Stimulated activated CD8-positive, alpha-beta memory T cell treated with anti-CD3 and anti-CD28 coated beads, Interleukin-4, amount 100 ng/mL, for 1 hour (primary cell): ENCODE results near the gene DGKH.
"Not testable (repeated sequence)": the region's sequence is repeated elsewhere in the genome, so short reads cannot be mapped to it uniquely, and the experiment has no call there.

Experiments used
- DNase-seq, 2 donors: peaks; one replicate each; pipeline ENCODE4 v3.0.0-alpha.2; 2020; ENCODE audit warnings: low read depth in 2 of 2, low spot score in 1 of 2

Gene DGKH

DNA sequence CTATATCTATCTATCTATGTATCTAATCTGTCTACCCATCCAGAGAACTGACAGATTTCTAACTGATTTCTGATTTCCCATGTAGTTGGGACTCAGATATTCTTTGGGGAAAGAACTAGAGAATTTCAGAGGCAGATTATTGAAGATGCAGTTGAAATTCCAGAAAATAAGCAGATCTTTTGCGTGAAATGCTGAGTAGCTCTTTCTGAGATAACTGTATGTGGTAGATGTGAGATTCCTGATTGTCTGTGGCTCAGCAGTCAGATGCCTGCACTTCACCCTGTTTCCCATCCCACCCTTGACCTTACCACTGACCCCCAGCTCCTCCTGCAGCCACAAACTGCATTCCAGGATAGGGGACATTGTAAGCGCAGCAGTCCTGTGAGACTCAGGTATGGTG is 61.5 kb downstream of the DGKH start:
- no peak for DNase-seq

DNA sequence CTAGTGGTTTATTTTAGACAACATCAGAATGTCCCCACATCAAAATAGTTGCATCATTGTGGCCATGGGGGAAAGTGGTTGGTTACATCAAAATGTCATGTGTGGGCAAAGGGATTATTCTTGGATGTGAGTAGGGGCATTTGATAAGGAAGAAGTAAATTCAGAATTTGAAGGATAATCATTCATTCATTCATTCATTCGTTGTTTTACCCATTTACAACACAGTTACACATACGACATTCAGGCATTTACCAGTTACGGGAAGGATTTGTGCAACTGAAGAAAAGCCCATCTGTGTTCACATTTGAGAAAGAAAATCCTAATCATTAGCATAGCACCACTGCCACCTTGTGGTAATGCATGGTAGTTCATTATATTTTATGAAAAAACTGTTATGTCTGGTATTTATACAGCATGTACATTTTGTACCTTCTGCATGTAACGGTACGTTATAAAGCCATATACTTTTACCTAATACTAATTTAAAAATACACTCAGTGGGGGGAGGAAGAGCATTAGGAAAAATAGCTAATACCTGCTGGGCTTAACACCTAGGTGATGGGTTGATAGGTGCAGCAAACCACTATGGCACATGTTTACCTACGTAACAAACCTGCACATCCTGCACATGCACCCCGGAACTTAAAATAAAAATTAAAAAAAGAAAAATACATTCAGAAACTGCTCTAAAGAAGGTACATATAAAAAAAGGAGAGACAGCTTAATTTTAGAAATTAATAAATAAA is 62.1 kb downstream of the DGKH start:
- no peak for DNase-seq

DNA sequence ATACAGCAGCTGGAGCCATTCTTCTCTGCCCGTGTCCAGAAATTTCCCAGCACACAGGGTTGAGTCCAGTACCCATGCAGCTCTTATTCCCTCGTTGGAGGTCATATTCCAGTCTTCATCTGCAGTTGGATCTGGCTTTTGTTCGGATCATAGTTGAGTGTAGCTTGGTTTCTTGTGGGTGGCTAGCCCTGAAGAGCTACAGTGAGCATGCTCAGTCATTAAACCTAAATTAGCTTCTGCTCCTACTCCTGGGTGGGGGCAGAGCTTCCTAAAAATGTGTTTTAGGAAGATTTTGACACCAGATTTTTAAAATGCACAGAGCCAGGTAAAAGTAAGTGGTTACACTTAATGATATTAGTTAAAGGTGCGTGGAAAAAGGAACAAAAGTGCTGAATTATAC is 64.4 kb downstream of the DGKH start:
- no peak for DNase-seq

DNA sequence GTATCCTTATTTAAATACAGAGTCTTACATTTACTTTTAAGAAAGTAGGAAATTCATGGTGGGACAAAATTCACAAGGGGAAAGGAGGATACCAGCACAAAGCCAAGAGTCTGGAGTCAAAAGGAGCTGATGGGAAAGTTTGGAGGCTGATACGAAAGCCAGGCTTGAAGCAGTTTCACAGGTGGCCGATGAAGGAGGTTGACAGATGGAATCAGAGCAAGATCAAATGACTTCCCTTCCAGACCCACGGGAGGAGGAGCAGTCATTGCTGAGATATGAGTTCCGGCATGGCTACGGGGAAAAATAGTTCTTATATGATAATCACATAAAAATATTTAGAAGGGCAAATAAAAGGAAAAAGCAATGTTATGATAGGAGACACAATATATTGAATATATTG is 65.0 kb downstream of the DGKH start:
- no peak for DNase-seq

DNA sequence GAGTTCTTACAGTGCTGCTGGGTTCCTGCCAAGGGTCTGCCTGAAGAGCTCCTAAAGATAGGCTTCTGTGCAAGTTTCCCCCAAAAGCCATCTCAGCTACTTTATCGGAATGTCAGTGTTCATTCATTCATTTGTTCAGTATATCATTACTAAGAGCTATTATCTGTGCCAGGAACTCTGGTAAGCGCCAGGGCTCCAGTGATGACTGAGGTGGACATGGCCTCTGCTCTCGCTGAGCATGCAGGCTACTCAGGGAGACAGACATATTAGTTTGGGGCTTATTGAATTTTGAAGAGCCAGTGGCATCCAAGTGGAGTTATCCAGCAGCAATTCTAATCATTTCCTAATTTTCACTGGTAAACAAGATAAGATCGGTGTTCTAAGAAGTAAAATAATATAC is 65.8 kb downstream of the DGKH start:
- DNase-seq, result no peak

DNA sequence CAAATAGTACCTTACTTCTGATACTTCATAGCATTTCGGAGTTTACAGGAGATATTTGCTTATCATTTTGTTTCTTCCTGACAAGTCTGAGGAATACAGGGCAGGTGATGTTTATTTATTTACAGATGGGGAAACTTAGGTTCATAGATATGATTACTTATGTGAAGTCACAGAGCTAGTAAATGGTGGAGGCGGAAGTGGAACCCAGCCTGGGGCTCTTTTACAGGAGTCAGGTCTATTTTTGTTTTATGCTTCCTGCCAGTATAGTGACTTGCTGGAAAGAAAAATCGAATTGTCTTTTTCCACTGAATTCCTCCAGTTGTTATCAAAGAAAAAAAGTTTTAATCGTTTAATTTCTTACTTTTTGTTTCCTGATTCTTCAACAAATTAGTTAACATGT is 66.5 kb downstream of the DGKH start:
- no peak for DNase-seq

DNA sequence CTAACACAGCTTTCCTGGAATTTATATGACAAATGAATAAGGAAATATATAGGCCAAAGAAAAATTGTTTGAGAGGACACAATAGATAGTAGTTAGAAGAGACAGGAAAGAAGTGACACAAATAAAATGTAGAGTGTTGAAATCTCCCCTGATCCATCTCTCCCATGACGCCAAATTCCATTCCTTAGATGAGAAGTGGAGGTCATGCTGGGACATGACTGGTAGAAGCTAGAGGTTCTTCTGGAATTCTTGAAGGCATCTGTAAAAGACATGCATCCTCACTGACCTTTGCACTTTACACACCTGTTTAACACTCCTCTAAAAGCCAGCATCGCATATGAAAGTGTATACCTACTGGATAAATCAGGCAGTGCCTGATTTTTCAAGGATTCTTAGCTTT is 67.8 kb downstream of the DGKH start:
- no peak for DNase-seq

DNA sequence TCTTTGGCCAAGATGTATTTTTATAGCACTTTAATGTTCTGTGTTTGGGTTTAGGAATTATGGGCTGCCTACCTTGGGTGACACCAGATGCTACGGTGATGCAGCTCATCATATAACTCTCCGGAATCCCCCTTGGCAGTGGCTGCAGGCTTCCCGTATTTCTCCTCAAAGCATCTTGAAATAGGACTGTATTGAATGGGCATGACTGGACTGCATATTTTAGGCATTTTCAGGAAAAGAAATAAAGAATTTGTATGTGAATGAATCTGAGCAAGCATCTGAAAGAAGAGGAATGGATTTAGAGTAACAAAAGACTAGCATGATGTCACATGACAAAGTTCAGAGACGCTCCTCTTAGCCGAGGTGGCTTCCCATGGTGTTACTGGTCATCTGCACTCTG is 70.6 kb downstream of the DGKH start:
- no peak for DNase-seq

DNA sequence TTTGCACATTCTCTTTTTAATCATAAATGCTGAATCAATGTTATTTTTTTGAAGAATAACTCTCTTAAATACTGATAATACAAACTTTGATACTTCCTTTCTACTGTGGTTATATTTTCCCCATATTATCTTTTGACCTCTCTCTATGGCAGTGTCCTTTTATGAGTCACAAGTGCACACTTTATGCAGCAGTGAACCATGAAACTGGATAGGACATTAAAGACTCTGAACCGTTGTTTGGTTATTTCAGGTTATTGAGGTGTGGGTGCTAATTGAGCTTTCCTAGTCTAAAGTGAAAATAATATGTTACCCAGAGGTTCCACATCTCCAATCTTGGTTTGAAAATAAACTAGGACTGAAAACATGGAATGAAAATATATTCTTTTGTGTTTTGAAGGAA is 71.4 kb downstream of the DGKH start:
- no peak for DNase-seq

DNA sequence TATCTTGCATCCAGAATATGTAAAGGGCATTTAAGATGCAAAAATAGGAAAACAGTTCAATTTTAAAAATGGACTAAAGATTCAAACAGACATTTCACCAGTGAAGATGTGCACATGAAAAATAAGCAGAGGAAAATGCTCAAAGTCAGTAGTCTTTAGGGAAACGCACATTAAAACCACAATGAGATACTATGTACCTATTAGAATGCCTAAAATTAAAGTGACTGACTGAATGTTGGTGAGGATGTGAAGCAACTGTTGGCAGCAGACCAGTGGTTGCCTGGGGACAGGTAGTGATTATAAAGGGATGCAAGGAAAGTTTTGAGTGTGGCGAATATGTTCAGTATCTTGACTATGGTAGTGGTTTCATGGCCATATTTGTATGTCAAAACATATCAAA is 75.2 kb downstream of the DGKH start:
- DNase-seq, result no peak

DNA sequence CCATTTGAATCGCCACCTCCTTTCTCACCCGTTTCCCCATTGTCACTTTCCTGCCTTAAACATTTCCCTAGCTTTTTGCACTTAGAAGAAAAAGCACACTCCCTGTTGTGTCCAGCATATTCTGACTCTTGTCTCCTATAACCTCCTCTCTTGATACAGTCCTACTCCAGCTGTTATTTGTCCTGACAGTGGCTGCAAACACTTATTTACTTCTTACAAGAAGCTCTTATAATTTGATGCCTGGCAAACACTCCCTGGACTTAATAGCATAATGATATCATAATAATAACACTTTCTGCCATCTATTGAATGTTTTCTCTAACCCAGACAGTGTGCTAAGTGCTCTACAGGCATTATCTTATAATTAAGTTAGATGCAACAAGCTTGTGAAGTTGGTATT is 76.6 kb downstream of the DGKH start:
- no peak for DNase-seq

DNA sequence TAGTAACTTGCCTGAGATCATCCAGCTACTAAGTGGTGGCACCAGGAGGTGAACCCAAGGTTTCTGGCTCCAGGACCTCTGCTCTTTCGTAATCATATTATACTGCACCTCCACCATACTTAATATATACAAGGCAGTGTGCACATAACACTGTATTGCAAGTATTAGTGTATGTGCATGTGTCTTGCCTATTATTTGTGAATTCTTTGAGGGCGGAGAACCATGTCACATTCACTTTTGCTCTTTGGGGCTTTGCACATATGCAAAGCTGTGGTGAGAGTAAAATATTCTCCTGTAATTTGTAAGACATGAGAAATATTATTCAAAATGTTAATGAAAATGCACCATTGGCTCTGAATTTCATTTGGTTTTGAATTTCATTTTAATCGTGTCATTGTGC is 78.6 kb downstream of the DGKH start:
- no peak for DNase-seq

DNA sequence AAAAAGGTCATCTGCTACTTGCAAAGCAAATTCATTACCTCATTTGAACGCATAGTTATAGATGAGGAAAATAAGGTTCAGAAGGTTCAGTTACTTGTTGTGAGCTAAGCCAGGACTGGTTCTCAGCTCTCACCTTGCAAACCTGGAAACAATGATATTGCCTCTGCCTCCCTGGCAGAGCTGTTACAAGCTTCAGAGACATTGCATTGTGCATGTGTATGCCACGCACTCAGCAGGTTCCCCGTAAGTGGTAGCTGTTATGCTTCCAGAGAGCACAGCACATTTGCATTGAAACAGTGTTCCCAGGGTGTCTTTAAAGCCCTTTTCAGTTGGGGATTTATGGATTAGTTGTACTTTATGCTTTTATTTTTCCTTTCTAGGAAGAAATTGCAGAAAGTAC is 80.6 kb downstream of the DGKH start:
- no peak for DNase-seq

DNA sequence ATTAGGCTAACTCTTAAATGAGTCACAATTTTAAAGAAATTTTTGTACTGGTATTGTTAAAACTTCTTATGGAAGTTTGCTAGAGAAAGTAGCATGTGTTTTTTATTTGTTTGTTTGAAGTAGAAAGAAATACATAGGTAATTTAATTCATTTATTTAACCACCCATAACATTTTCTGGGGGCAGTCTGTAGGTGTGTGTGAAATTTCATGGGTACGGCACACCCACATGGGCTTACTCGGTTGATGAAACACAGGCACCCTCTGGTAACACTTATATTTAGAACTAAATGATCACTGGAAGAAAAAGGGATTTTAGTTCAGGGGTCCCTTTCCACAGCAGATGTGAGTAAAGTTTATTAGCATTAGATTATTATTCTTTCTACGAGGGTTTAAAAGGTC is 88.1 kb downstream of the DGKH start:
- DNase-seq, result no peak

DNA sequence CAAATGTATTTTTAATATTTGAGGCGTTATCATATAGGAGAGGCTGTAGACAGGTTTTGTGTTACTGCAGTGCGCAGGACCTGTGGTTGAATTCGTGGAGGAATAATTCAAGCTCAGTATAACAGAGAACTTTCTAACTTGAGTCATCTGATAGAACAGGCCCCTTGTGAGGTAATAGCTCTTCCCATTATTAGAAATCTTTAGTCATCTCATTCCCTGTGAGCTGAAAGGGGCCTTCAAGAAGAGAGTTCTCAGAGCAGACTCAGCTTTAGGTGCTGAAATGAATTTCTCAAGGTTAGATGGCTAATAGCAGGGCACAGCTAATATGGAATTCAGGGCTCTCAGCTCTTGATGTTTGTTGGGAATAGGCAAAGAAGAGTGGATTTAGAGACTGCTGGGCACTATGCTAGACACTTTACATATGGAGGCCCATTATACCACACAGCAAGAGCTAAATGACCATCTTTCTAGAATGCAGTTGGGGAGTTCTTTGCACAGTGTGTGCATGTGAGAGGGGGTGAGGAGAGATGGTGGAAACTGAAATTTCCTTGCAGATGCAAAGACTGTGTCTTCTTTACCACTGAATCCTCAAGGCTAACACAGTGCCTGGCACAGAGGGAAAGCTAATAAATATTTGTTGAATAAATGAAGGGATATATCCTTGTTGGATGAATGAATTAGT is 89.5 kb downstream of the DGKH start:
- DNase-seq, result no peak

DNA sequence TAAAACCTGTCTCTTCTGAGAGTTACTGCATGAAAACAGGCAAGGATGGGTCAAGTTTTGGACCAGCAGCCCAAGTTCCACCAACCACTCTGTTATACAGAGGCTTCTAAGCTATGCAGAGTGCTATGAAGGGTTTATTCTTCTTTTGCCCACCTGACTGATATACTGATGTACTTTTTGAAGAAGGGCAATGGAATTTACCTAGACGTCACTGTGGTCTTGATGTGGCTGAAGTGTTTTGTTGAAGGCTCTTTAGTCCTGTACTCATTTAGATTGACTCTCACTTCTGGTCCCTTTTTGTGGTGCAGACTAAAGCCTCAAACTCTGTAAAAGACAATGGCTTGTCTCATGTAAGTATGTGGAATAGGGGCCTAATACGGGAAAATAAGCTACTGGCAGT is 92.0 kb downstream of the DGKH start:
- DNase-seq, result no peak

DNA sequence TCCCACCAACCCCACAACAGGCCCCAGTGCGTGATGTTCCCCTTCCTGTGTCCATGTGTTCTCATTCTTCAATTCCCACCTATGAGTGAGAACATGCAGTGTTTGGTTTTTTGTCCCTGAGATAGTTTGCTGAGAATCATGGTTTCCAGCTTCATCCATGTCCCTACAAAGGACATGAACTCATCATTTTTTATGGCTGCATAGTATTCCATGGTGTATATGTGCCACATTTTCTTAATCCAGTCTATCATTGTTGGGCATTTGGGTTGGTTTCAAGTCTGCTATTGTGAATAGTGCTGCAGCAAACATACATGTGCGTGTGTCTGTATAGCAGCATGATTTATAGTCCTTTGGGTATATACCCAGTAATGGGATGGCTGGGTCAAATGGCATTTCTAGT is 92.6 kb downstream of the DGKH start:
- not testable (repeated sequence) for DNase-seq

DNA sequence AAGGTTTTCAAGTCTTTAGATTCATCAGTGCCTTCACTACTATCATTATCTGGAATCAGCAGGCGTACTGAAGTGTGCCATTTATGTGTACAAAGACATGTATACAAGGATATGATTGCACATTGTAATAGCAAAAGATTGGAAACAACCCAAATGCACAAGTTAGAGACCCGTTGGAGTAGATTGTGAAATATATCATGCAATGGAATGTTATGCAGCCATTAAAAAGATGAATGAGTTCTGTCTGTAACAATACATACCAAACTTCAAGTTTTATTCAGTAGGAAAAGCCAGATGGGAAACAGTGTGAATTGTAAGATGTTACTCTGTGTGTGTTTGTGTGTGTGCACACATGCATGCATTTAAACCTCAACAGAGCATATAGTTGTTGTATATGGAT is 97.9 kb downstream of the DGKH start:
- DNase-seq, result no peak

DNA sequence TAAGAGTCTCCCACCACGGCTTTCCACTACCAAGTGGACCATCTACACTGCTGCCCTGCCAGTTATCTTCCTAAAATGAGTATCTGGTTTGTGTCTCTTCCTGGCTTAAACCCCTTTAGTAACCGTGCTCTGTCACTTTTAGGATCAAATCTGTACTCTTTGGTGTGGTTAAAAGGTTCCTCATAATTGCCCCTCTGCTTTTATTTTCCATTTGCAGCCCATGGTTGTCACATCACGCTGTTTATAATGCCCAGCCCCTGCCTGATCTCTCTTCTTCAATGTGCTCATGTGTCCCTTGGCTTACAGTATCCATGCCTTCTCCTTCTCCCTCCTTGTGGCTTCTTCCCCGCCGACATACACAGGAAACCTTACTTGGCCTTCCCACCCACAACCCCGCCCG is 100.1 kb downstream of the DGKH start:
- no peak for DNase-seq

DNA sequence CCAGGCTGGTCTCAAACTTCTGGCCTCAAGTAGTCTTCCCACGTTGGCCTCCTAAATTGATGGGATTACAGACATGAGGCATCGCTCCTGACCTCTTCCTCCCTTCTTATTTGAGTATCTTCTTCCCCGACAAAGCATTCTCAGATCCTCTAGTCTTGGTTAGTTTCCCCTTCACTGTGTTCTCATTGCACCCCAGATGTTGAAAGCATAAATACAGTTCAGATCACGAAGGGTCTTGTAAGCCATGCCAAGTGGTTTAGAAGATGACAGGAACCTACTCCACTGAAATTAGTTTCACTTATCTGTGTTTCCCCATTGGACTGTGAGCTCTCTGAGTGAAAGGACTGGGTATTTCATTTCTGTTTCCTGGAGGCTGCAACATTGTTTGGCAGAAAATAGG is 100.7 kb downstream of the DGKH start:
- no peak for DNase-seq

DNA sequence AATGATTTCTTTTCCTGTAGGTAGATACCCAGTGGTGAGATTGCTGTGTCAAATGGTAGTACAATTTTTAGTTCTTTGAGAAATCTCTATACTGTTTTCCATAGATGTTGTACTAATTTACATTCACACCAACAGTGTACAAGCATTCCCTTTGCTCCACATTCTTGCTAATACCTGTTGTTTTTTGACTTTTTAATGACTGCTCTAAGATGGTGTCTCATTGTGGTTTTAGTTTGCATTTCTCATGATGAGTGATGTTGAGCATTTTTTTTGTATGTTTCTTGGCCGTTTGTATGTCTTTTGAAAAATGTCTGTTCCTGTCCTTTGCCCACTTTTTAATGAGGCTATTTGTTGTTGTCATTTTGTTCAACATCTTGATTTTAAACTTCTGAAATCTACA is 103.3 kb downstream of the DGKH start:
- no peak for DNase-seq

DNA sequence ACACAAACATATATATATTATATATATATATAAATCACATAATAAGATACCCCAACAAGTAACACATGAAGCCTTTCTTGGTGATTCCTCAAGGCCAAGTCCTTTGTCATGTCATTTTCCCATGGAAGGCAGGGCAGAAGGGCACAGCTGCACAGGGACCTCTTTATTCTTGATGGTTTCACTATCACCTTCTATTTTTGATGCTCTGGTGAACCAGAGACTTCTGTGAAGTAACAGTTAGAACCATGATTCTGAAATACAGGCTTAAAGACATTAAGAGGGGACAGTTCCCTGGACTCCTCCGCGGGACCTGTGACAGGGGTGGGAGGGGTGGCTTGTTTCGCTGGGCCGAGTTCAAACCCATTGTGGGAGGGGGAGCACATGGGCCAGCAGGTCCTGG is 104.0 kb downstream of the DGKH start:
- DNase-seq, result no peak
